HepG2 (cell line): ENCODE results near the gene KIR3DL3. TPM values are rescaled to one million over a fixed set of nuclear protein-coding genes. Genes with fewer than 3 reads are reported as not detected.

Experiments
- ADNP ChIP-seq: sonication (generic); formaldehyde crosslinking; IDR thresholded peaks from 2 replicates; pipeline ENCODE4 v1.4.0; 2020; ENCODE audit warnings: missing genetic modification reagents
- CREB1 ChIP-seq, 2 experiments: fragments of 450-650 bp in 1 of 2; IDR thresholded peaks; 2 replicates each; pipeline ENCODE4 v1.6.1; 2016 to 2017; ENCODE audit warnings: control low read depth in 1 of 2, mild to moderate bottlenecking in 1 of 2, missing compliant biosample characterization in 1 of 2, missing genetic modification characterization in 1 of 2
- EEA1 ChIP-seq: sonication (generic); formaldehyde crosslinking; IDR thresholded peaks from 2 replicates; pipeline ENCODE4 v1.5.1; 2020; ENCODE audit warnings: mild to moderate bottlenecking, missing genetic modification reagents, borderline replicate concordance
- IKZF1 ChIP-seq: fragments of 450-650 bp; IDR thresholded peaks from 2 replicates; pipeline ENCODE4 v1.7.1; 2016
- JARID2 ChIP-seq: sonication (generic); formaldehyde crosslinking; IDR thresholded peaks from 2 replicates; pipeline ENCODE4 v1.8.1; 2023; ENCODE audit warnings: missing genetic modification reagents, inconsistent platforms; ENCODE audit not compliant: insufficient replicate concordance
- MAFK ChIP-seq, 2 experiments: IDR thresholded peaks in 1 of 2; conservative IDR thresholded peaks in 1 of 2; 2 replicates each; pipeline ENCODE4 v1.6.1; 2011; ENCODE audit warnings: improper control_type of control experiment in 2 of 2, low read length in 2 of 2
- PCBP1 ChIP-seq: fragments of 200-400 bp; formaldehyde crosslinking; IDR thresholded peaks from 2 replicates; pipeline ENCODE4 v1.6.1; 2017; ENCODE audit warnings: mild to moderate bottlenecking, low read depth, low read length, borderline replicate concordance
- RBAK ChIP-seq: sonication (generic); formaldehyde crosslinking; IDR thresholded peaks from 2 replicates; pipeline ENCODE4 v1.5.1; 2020; ENCODE audit warnings: mild to moderate bottlenecking, missing genetic modification reagents
- SAFB2 ChIP-seq: sonication (generic); formaldehyde crosslinking; IDR thresholded peaks from 2 replicates; pipeline ENCODE4 v1.5.1; 2020; ENCODE audit warnings: missing genetic modification reagents, low read depth, mild to moderate bottlenecking, borderline replicate concordance
- SALL2 ChIP-seq: sonication (generic); formaldehyde crosslinking; IDR thresholded peaks from 2 replicates; pipeline ENCODE4 v1.8.1; 2023; ENCODE audit warnings: mild to moderate bottlenecking, missing genetic modification reagents, inconsistent platforms
- SIN3B ChIP-seq: fragments of 150-350 bp; IDR thresholded peaks from 2 replicates; pipeline ENCODE4 v1.6.1; 2014; ENCODE audit warnings: low read length
- SOX13 ChIP-seq, 3 experiments: fragments of 450-650 bp in 1 of 3; sonication (generic) in 1 of 3; formaldehyde crosslinking in 1 of 3; IDR thresholded peaks in 2 of 3; conservative IDR thresholded peaks in 1 of 3; 2 replicates each; pipeline versions ENCODE4 v1.5.0 to v1.6.1; 2016 to 2020; ENCODE audit warnings: antibody characterized with exemption in 1 of 3, mild to moderate bottlenecking in 1 of 3, missing compliant biosample characterization in 1 of 3, missing genetic modification reagents in 1 of 3, moderate library complexity in 1 of 3
- SYNCRIP ChIP-seq: fragments of 200-400 bp; formaldehyde crosslinking; IDR thresholded peaks from 2 replicates; pipeline ENCODE4 v1.6.1; 2018; ENCODE audit warnings: mild to moderate bottlenecking, low read depth, low read length; ENCODE audit not compliant: insufficient read depth
- TCF12 ChIP-seq, 2 experiments: fragments of 450-650 bp in 1 of 2; sonication (generic) in 1 of 2; formaldehyde crosslinking in 1 of 2; IDR thresholded peaks; 2 replicates each; pipeline versions ENCODE4 v1.6.1 to v1.8.0; 2017 to 2022; ENCODE audit warnings: antibody characterized with exemption in 1 of 2, mild to moderate bottlenecking in 1 of 2, missing genetic modification reagents in 1 of 2, moderate library complexity in 1 of 2
- THAP11 ChIP-seq: IDR thresholded peaks from 2 replicates; pipeline ENCODE4 v1.6.1; 2016; ENCODE audit warnings: missing biosample characterization, missing genetic modification reagents
- ZFP36L2 ChIP-seq: sonication (generic); formaldehyde crosslinking; IDR thresholded peaks from 2 replicates; pipeline ENCODE4 v1.4.0; 2020; ENCODE audit warnings: missing genetic modification reagents
- ZNF574 ChIP-seq: sonication (generic); formaldehyde crosslinking; IDR thresholded peaks from 2 replicates; pipeline ENCODE4 v1.4.0; 2020; ENCODE audit warnings: missing genetic modification reagents
- ZNF598 ChIP-seq: sonication (generic); formaldehyde crosslinking; IDR thresholded peaks from 2 replicates; pipeline ENCODE4 v1.5.1; 2020; ENCODE audit warnings: mild to moderate bottlenecking, missing genetic modification reagents, borderline replicate concordance
- ZNF605 ChIP-seq: sonication (generic); formaldehyde crosslinking; IDR thresholded peaks from 2 replicates; pipeline ENCODE4 v1.8.0; 2022; ENCODE audit warnings: mild to moderate bottlenecking, missing genetic modification reagents
- ZNF737 ChIP-seq: sonication (generic); formaldehyde crosslinking; IDR thresholded peaks from 2 replicates; pipeline ENCODE4 v1.5.0; 2020; ENCODE audit warnings: missing genetic modification reagents, mild to moderate bottlenecking, borderline replicate concordance
- ZNF878 ChIP-seq: sonication (generic); formaldehyde crosslinking; IDR thresholded peaks from 2 replicates; pipeline ENCODE4 v1.8.1; 2023; ENCODE audit warnings: mild to moderate bottlenecking, missing genetic modification reagents, moderate library complexity
- polyA plus RNA-seq, 8 experiments: library from polyadenylated mRNA; depleted of rRNA in 3 of 8; stranded (reverse) in 7 of 8; unstranded in 1 of 8; fragments of >200 nt; fragmentation: Illumina TruSeq in 4 of 8; extraction: Trizol in 4 of 8; gene quantifications; 2 replicates each; pipeline versions ENCODE4 v1.2.1 to v1.2.3, GENCODE V29; 2011 to 2016; ENCODE audit warnings: low read depth in 4 of 8, missing spikeins in 1 of 8, mixed read lengths in 1 of 8; ENCODE audit not compliant: insufficient read depth in 1 of 8
- total RNA-seq, 5 experiments: library from RNA; depleted of rRNA; stranded (reverse); fragments of >200 nt; fragmentation: Illumina TruSeq; extraction: Trizol; gene quantifications; 2 replicates each; pipeline ENCODE4 v1.2.3, GENCODE V29; 2016; ENCODE audit warnings: low read depth in 1 of 5
- TF ChIP-seq, protein P1 (sequence below): sonication (generic); formaldehyde crosslinking; IDR thresholded peaks from 2 replicates; pipeline ENCODE4 v1.8.0; 2022; ENCODE audit warnings: mild to moderate bottlenecking, missing genetic modification reagents, borderline replicate concordance
- TF ChIP-seq, protein P2 (sequence below): sonication (generic); formaldehyde crosslinking; IDR thresholded peaks from 2 replicates; pipeline ENCODE4 v1.4.0; 2020; ENCODE audit warnings: missing genetic modification reagents
- TF ChIP-seq, protein P3 (sequence below): sonication (generic); formaldehyde crosslinking; IDR thresholded peaks from 2 replicates; pipeline ENCODE4 v1.4.0; 2020; ENCODE audit warnings: low read depth, mild to moderate bottlenecking, missing genetic modification reagents

Gene KIR3DL3
- total and polyA plus RNA-seq, 2 of the 13 experiments (the other 11 are each of a cell fraction or from before 2014, with no cell fraction given) = not detected

DNA sequence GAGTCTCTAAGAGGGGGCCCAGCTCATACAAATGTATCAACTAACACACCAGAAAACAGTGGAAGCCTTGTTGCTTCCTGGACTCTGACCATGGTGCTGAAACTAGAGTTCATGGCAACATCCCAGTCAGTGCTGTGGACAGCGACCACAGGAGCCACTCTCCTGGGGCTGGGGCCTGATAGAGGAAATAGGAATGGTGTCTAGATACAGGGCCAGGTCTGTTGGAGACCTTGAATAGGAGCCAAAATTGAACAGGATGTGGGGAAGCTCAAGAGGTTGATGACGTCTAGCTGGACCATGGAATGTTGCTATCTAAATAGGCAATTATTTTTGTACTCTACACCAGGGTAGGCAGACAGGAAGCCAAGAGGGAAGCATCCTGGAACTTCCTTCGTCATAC, 39.7 kb upstream of the KIR3DL3 start (continued):
- TF ChIP-seq ZNF574 (CRISPR knock-in tag) = peak; percentile 45; the same call in 1 of the 2 replicates
- TF ChIP-seq, protein P1, sequence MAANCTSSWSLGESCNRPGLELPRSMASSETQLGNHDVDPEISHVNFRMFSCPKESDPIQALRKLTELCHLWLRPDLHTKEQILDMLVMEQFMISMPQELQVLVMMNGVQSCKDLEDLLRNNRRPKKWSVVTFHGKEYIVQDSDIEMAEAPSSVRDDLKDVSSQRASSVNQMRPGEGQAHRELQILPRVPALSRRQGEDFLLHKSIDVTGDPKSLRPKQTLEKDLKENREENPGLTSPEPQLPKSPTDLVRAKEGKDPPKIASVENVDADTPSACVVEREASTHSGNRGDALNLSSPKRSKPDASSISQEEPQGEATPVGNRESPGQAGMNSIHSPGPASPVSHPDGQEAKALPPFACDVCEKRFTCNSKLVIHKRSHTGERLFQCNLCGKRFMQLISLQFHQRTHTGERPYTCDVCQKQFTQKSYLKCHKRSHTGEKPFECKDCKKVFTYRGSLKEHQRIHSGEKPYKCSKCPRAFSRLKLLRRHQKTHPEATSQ (CRISPR knock-in tag) = no peak
- no peak for TF ChIP-seq JARID2
- TF ChIP-seq SYNCRIP = no peak
- no peak for TF ChIP-seq ZNF878 (CRISPR knock-in tag)
- no peak for TF ChIP-seq TCF12 (IDR thresholded peaks at IDR 0.05)
- TF ChIP-seq TCF12 (CRISPR knock-in tag; IDR thresholded peaks at IDR 0.05) = no peak
- TF ChIP-seq ZNF737 (CRISPR knock-in tag) = no peak
- TF ChIP-seq RBAK = no peak
- TF ChIP-seq ZFP36L2 (CRISPR knock-in tag) = peak; percentile 93
- no peak for TF ChIP-seq SAFB2
- no peak for TF ChIP-seq ZNF598 (CRISPR knock-in tag)
- TF ChIP-seq THAP11 (CRISPR knock-in tag) = no peak
- TF ChIP-seq SIN3B = no peak
- no peak for TF ChIP-seq SALL2 (CRISPR knock-in tag)
- no peak for TF ChIP-seq EEA1 (CRISPR knock-in tag)
- no peak for TF ChIP-seq ZNF605 (CRISPR knock-in tag)
- no peak for TF ChIP-seq SOX13 (IDR thresholded peaks at IDR 0.05)
- peak in 1 of 2 experiments; percentile 39; a peak in 1 of 4 replicates for TF ChIP-seq SOX13 (CRISPR knock-in tag; conservative IDR thresholded peaks at IDR 0.05 in 1 of 2, IDR thresholded peaks at IDR 0.05 in 1 of 2)
- TF ChIP-seq MAFK (conservative IDR thresholded peaks at IDR 0.05 in 1 of 2, IDR thresholded peaks at IDR 0.05 in 1 of 2; ENCODE audit: low read length in 2 of 2) = no peak
- TF ChIP-seq, protein P2, sequence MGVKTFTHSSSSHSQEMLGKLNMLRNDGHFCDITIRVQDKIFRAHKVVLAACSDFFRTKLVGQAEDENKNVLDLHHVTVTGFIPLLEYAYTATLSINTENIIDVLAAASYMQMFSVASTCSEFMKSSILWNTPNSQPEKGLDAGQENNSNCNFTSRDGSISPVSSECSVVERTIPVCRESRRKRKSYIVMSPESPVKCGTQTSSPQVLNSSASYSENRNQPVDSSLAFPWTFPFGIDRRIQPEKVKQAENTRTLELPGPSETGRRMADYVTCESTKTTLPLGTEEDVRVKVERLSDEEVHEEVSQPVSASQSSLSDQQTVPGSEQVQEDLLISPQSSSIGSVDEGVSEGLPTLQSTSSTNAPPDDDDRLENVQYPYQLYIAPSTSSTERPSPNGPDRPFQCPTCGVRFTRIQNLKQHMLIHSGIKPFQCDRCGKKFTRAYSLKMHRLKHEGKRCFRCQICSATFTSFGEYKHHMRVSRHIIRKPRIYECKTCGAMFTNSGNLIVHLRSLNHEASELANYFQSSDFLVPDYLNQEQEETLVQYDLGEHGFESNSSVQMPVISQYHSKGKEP (CRISPR knock-in tag) = peak; percentile 94; the same call in 1 of the 2 replicates
- TF ChIP-seq, protein P3, sequence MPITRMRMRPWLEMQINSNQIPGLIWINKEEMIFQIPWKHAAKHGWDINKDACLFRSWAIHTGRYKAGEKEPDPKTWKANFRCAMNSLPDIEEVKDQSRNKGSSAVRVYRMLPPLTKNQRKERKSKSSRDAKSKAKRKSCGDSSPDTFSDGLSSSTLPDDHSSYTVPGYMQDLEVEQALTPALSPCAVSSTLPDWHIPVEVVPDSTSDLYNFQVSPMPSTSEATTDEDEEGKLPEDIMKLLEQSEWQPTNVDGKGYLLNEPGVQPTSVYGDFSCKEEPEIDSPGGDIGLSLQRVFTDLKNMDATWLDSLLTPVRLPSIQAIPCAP (CRISPR knock-in tag) = no peak
- no peak for TF ChIP-seq PCBP1
- TF ChIP-seq ADNP (CRISPR knock-in tag) = no peak
- TF ChIP-seq CREB1 (IDR thresholded peaks at IDR 0.05) = no peak
- no peak for TF ChIP-seq CREB1 (CRISPR knock-in tag; IDR thresholded peaks at IDR 0.05)
- no peak for TF ChIP-seq IKZF1
